ENCODE data around the gene PYGO1.
"Not testable (repeated sequence)": the region's sequence is repeated elsewhere in the genome, so short reads cannot be mapped to it uniquely, and the experiment has no call there.

PYGO1 gene

DNA sequence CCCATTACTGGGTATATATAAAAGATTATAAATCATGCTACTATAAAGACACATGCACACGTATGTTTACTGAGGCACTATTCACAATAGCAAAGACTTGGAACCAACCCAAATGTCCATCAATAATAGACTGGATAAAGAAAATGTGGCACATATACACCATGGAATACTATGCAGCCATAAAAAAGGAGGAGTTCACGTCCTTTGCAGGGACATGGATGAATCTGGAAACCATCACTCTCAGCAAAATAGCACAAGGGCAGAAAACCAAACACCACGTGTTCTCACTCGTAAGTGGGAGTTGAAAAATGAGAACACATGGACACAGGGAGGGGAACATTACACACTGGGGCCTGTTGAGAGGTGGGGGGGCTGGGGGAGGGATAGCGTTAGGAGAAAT, 82.7 kb downstream of the PYGO1 start:
- DNase-seq (ENCODE audit: low read depth), result not testable (repeated sequence)

DNA sequence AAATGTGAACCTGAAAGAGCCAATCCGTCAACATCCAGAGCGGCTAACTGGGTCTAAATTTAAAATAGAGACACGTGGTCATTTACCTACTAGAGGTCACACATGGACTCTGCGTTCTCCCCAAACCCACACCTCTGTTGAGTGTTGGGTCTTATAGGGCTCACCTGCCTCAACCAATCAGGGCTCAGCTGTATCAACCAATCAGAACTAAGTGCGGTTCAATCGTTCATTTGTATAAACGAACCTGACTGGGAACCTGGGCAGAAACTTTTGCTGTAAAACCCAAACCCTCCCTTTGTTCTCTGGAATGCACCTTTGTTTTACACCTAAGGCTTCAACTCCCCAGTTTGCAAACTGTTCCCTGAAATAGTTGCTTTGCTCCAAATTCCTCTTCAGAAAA, 89.0 kb downstream of the PYGO1 start:
- DNase-seq (ENCODE audit: low read depth), result no peak

DNA sequence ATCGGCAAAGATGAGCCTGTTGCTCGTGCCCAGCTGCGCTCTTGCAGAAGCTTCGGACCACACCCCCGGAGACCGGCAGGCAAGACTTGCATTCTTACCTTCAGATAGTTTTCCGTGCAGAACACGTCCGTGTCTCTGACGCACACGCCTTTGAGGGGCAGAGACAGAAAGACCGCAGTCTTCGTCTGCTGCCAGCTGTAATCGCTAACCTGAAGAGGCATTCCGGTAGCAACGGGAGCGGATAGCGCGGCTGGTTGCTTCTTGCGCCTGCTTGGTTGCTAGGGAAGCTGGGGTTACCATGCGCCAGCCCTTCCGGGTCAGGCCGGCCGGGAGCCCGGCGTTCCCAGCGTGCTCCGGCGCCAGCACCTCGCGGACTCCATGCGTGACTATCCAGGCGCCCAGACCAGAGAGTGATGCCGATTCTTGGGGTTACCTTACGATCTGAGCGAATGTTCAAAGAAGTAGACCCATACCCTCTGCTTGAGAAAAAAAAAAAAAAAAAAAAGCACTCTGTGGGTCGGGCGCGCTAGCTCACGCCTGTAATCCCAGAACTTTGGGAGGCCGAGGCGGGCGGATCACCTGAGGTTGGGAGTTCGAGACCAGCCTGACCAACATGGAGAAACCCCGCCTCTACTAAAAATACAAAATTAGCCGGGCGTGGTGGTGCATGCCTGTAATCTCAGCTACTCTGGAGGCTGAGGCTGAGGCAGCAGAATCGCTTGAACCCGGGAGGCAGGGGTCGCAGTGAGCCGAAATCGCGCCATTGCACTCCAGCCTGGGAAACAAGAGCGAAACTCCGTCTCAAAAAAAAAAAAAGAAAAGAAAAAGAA, 89.8 kb downstream of the PYGO1 start:
- DNase-seq (ENCODE audit: low read depth), result peak; percentile 86

DNA sequence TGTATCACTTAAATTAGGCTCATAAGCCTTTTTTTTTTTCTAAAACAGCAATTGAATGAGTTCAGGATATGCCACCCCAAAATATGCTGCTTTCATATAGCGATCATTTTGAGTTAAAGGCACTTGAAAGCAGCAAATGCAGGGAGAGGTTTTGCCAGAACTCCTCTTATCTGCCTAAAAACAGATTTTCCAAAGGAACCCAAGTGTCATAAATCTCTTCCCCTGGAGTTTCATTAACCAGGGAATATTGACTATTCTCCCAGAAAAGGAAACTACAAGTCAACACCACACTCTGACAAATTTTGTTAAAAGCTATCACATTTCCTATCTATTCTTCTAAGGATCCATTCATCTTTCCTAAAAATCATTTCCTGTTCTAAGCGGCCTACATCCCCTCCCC, 91.4 kb downstream of the PYGO1 start:
- no peak for DNase-seq (ENCODE audit: low read depth)

DNA sequence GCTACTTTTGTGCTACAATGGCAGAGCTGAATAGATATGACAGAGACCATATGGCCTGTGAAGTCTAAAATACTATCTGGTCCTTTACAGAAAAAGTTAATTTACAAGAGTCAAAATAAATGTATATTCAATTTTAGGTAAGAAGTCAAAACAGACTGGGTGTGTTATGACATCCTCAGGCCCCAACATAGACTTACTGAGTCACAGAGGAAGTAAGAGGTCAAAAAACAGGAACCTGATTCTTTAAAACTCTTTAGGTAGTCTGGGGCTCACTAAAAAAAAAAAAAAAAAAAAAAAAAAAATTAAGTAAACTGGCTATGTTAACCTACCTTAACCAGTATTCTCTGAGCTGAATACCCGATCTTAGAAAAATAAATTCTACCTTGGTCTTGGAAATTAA, 93.2 kb downstream of the PYGO1 start:
- no peak for DNase-seq (ENCODE audit: low read depth)

DNA sequence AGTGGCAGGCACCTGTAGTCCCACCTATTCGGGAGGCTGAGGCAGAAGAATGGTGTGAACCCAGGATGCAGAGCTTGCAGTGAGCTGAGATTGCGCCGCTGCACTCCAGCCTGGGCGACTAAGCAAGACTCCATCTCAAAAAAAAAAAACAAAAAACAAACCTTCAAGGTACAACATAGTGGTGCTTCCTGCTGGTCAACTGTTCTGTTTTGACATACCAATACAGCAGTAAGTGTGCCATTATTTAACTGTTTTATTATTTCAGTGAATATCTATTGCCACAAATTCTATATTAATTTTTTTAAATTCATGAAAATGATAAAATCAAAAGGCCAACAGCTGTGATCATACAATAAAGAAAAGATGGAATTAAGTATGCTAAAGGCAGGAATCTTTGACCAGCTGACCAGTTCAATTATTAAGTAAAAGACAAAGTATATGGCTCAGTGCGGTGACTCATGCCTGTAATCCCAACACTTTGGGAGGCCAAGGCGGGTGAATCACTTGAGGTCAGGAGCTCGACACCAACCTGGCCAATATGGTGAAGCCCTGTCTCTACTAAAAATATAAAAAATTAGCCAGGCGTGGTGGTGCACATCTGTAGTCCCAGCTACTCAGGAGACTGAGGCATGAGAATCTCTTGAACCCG, 99.1 kb downstream of the PYGO1 start:
- DNase-seq (ENCODE audit: low read depth), result peak; percentile 71

Data from amniotic epithelial cell (primary cell).